HepG2 (cell line): ENCODE results near the gene PIK3R5. TPM values are rescaled to one million over a fixed set of nuclear protein-coding genes. Genes with fewer than 3 reads are reported as not detected.

Experiments
- ATAC-seq: fragments of 200-7000 bp; cut with Tn5 transposase; 3 replicates; pipeline ENCODE4 v1.9.1; 2020; ENCODE audit warnings: mild to moderate bottlenecking, moderate library complexity
- BruUV-seq: library from RNA; stranded (reverse); fragments of 400-500 nt; replicated peaks from 2 replicates; lab custom pipeline; 2021; lab: Mats Ljungman, UMichigan
- CTCF ChIA-PET: fragments of 300-600 bp; formaldehyde crosslinking; extraction: SDS; loops from one replicate; lab custom pipeline; 2021; ENCODE audit warnings: low total read pairs, inconsistent platforms, low intra/inter-chr PET ratio; lab: Yijun Ruan, JAX
- POLR2A ChIA-PET: fragments of 350-600 bp; sonication (Branson Sonifier 250); formaldehyde crosslinking; loops from one replicate; lab custom pipeline; 2020; ENCODE audit warnings: antibody characterized with exemption, inconsistent platforms; lab: Yijun Ruan, JAX
- DNase-seq: peaks from one replicate; pipeline ENCODE4 v3.0.0-alpha.2; 2015; ENCODE audit warnings: low spot score
- FAIRE-seq: peaks from 3 replicates; lab custom pipeline; 2011; peaks lifted over from hg19 to GRCh38; lab: Jason Lieb, UNC
- H2AFZ ChIP-seq: one replicate; pipeline ENCODE4 v1.6.1; 2011; ENCODE audit warnings: low read length, inconsistent platforms
- H3K27ac ChIP-seq: fragments of 300-600 bp; 3 replicates; pipeline ENCODE4 v1.8.0; 2011; ENCODE audit warnings: mixed run types, mild to moderate bottlenecking, mixed read lengths, low read length, inconsistent platforms; ENCODE audit not compliant: insufficient read depth; ENCODE audit errors: extremely low read length
- H3K27me3 ChIP-seq, 2 experiments: fragments of 200-600 bp in 1 of 2; 2 replicates in 1 of 2; 3 replicates in 1 of 2; pipeline versions ENCODE4 v1.6.0 to v1.8.0; 2011; ENCODE audit warnings: low read length in 2 of 2, mild to moderate bottlenecking in 2 of 2, moderate library complexity in 2 of 2, inconsistent platforms in 1 of 2; ENCODE audit not compliant: insufficient read depth in 2 of 2, control insufficient read depth in 1 of 2
- H3K36me3 ChIP-seq, 2 experiments: fragments of 200-600 bp in 1 of 2; replicated peaks in 1 of 2; 2 replicates in 1 of 2; 3 replicates in 1 of 2; pipeline versions ENCODE4 v1.5.1 to v1.8.0; 2011; ENCODE audit warnings: low read length in 2 of 2, inconsistent platforms in 1 of 2; ENCODE audit not compliant: insufficient read depth in 2 of 2, control insufficient read depth in 1 of 2
- H3K4me1 ChIP-seq: 2 replicates; pipeline ENCODE4 v1.5.1; 2012; ENCODE audit warnings: low read length, inconsistent platforms; ENCODE audit not compliant: insufficient read depth
- H3K4me2 ChIP-seq: 2 replicates; pipeline ENCODE4 v1.6.0; 2011; ENCODE audit warnings: low read depth, low read length, inconsistent platforms
- H3K4me3 ChIP-seq, 3 experiments: fragments of 200-600 bp in 1 of 3; sonication (generic), shearing (Covaris generic) in 1 of 3; replicated peaks in 1 of 3; 2 replicates each; pipeline ENCODE4 v1.5.1; 2011 to 2016; ENCODE audit warnings: low read length in 3 of 3, inconsistent platforms in 2 of 3, low read depth in 2 of 3, mild to moderate bottlenecking in 2 of 3, control low read depth in 1 of 3, mixed read lengths in 1 of 3; ENCODE audit not compliant: insufficient read depth in 1 of 3
- H3K79me2 ChIP-seq: one replicate; pipeline ENCODE4 v1.6.1; 2011; ENCODE audit warnings: low read length, inconsistent platforms; ENCODE audit not compliant: insufficient read depth
- H3K9ac ChIP-seq: 2 replicates; pipeline ENCODE4 v1.6.0; 2011; ENCODE audit warnings: mild to moderate bottlenecking, low read depth, low read length, inconsistent platforms; ENCODE audit not compliant: insufficient read depth
- H3K9me3 ChIP-seq: 2 replicates; pipeline ENCODE4 v1.5.1; 2012; ENCODE audit warnings: mild to moderate bottlenecking, low read length
- H4K20me1 ChIP-seq: 2 replicates; pipeline ENCODE4 v1.6.0; 2011; ENCODE audit warnings: inconsistent platforms, mild to moderate bottlenecking, low read length, moderate library complexity; ENCODE audit not compliant: insufficient read depth
- DPF2 ChIP-seq: sonication (generic); formaldehyde crosslinking; IDR thresholded peaks from 2 replicates; pipeline ENCODE4 v1.4.0; 2020; ENCODE audit warnings: mild to moderate bottlenecking, low read depth, missing genetic modification reagents, borderline replicate concordance
- JARID2 ChIP-seq: sonication (generic); formaldehyde crosslinking; IDR thresholded peaks from 2 replicates; pipeline ENCODE4 v1.8.1; 2023; ENCODE audit warnings: missing genetic modification reagents, inconsistent platforms; ENCODE audit not compliant: insufficient replicate concordance
- MEIS1 ChIP-seq: sonication (generic); formaldehyde crosslinking; IDR thresholded peaks from 2 replicates; pipeline ENCODE4 v1.9.0; 2021; ENCODE audit warnings: mild to moderate bottlenecking, missing genetic modification reagents, moderate library complexity, borderline replicate concordance
- NFE2L1 ChIP-seq: sonication (generic); formaldehyde crosslinking; IDR thresholded peaks from 2 replicates; pipeline ENCODE4 v1.4.0; 2020; ENCODE audit warnings: missing genetic modification reagents, mild to moderate bottlenecking, borderline replicate concordance
- SRF ChIP-seq: IDR thresholded peaks from 2 replicates; pipeline ENCODE4 v1.6.1; 2011; ENCODE audit warnings: mild to moderate bottlenecking, low read depth, low read length, moderate library complexity
- ZNF577 ChIP-seq: sonication (generic); formaldehyde crosslinking; IDR thresholded peaks from 2 replicates; pipeline ENCODE4 v1.4.0; 2020; ENCODE audit warnings: mild to moderate bottlenecking, low read depth, missing genetic modification reagents, borderline replicate concordance
- ZNF768 ChIP-seq: sonication (generic); formaldehyde crosslinking; IDR thresholded peaks from 2 replicates; pipeline ENCODE4 v1.4.0; 2020; ENCODE audit warnings: missing genetic modification reagents
- WGBS: methylation state at CpG from one replicate; pipeline ENCODE4 v1.1.6; 2017; ENCODE audit warnings: low lambda C conversion rate; 5-methylcytosine and 5-hydroxymethylcytosine counted together
- in situ Hi-C: cut with HindIII; loops from 2 replicates; pipeline ENCODE4 v1.10.0; 2017; ENCODE audit warnings: low pct_unique_long_range_greater_than_20kb; ENCODE audit not compliant: extremely low pct_ligation_motif_present
- intact Hi-C: fragments of 100-400 bp; cut with micrococcal nuclease; formaldehyde crosslinking; loops from one replicate; pipeline ENCODE4 v1.10.0; 2022; ENCODE audit not compliant: unreplicated experiment
- polyA plus RNA-seq, 8 experiments: library from polyadenylated mRNA; depleted of rRNA in 3 of 8; stranded (reverse) in 7 of 8; unstranded in 1 of 8; fragments of >200 nt; fragmentation: Illumina TruSeq in 4 of 8; extraction: Trizol in 4 of 8; gene quantifications; 2 replicates each; pipeline versions ENCODE4 v1.2.1 to v1.2.3, GENCODE V29; 2011 to 2016; ENCODE audit warnings: low read depth in 4 of 8, missing spikeins in 1 of 8, mixed read lengths in 1 of 8; ENCODE audit not compliant: insufficient read depth in 1 of 8
- total RNA-seq, 5 experiments: library from RNA; depleted of rRNA; stranded (reverse); fragments of >200 nt; fragmentation: Illumina TruSeq; extraction: Trizol; gene quantifications; 2 replicates each; pipeline ENCODE4 v1.2.3, GENCODE V29; 2016; ENCODE audit warnings: low read depth in 1 of 5
- TF ChIP-seq, protein P1 (sequence below): sonication (generic); formaldehyde crosslinking; IDR thresholded peaks from 2 replicates; pipeline ENCODE4 v1.4.0; 2020; ENCODE audit warnings: missing genetic modification reagents
- TF ChIP-seq, protein P2 (sequence below): sonication (generic); formaldehyde crosslinking; conservative IDR thresholded peaks from 2 replicates; pipeline ENCODE4 v1.4.0; 2020; ENCODE audit warnings: mild to moderate bottlenecking, missing genetic modification reagents, moderate library complexity

Gene PIK3R5
- total and polyA plus RNA-seq, 2 of the 13 experiments (the other 11 are each of a cell fraction or from before 2014, with no cell fraction given) = not detected

DNA sequence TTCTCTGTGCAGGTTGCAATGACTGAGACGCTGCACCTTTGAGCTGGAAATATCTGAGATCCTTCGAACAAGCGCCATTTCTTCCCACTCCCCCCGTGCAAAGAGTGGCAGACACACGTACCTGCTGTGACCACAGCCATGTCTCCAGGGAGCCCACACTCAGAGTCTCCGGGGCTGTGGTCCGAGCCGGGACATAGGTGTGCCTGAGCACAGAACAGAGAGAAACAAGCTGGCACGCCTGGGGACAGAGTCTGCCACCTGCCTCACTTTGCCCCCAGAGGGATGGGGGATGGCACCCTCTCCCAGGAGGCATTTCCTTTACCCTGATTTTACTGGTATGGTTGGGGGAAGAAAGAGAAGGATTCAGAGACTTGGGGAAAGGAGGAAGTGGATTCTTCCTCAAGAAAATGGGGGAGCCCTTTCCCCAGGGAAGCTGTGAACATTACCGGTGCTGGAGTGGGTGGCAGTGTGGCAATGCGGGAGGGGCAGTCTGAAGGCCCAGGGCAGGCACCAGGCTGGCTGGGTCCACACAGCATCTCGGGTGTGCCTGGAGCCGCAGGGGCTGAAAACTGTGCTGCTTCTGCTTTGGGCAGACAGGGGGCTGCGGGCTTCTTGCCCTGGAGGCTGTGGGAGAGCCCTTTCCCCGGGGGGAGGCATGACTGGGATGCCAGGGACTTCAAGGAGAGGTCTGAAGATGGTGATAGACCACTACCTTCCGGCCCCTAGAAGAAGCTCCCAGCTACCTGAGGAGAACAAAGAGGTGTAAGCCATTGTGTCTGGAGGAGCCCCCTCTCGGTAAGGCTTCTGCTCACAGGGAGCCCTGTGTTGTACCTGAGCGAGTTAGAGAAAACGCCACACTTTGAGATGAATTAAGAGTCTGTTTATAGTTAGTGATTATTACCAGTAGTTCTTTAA, 91.4 kb downstream of the PIK3R5 start:
- CTCF ChIA-PET = no interaction called here
- no peak for FAIRE-seq

DNA sequence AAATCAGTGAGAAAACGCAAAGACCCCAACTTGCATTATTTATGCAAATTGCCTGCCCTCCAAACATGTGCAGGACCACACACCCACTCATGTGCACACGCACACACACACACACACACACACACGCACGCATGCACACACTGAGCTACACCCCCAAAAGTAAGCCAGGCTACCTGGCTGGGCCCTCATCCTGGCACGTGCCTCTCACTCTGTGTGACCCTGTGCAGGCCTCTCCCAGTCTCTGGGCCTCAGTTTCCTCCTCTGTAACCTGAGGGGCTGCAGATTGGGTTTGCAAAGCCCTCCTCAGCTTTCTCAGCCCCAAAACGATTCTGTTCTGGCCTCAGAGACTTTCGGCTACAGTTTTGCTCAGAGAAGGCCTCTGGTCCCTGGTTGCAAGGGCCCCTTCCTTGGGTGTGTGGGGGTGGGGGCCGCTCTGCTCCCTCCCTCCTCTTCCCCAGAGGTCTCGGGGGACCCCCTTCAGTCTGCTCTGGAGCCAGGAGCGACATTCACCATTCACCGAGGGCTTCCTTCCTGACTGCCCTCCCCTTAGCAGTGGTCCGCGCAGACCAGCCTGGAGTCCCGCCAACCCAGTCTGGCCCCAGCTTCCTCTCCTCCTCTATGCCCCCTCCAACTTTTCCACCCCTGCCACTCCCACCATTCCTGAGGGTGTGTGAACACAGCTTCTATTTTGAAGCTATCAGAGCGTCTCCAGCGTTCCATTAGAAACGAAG, 92.6 kb downstream of the PIK3R5 start:
- POLR2A ChIA-PET = no interaction called here
- no TSS peak for BruUV-seq

More for the DNA sequence above, 91.4 kb downstream of the PIK3R5 start:
- Histone ChIP-seq H3K4me2 (no peak overlapping the region), H3K79me2 (no peaks in the 10 kb centered on the region), H4K20me1 (no peaks in the 10 kb centered on the region), H3K27ac (no peak overlapping the region), H3K4me3 (no peak overlapping the region), H3K9me3 (no peaks in the 10 kb centered on the region), H3K27me3 (peaks cover 9 to 65% of the 10 kb centered on the region in 2 experiments), H3K4me1 (peaks cover 27% of the 10 kb centered on the region), H2AFZ (no peak overlapping the region), H3K9ac (no peak overlapping the region), H3K36me3 (no peaks in the 10 kb centered on the region)
- no TSS peak for BruUV-seq
- DNase-seq (no peak), ATAC-seq (peak; percentile 21; the same call in 1 of the 3 replicates)
- peak; percentile 42; the same call in 1 of the 2 replicates for TF ChIP-seq ZNF768 (CRISPR knock-in tag)
- no peak for TF ChIP-seq MEIS1
- TF ChIP-seq JARID2 (CRISPR knock-in tag) = no peak
- 34% methylated on average over 6 of the region's 19 CpGs for WGBS
- intact Hi-C loops = no loop called here
- POLR2A ChIA-PET = no interaction called here
- in situ Hi-C loops = no loop called here

More for the DNA sequence above, 92.6 kb downstream of the PIK3R5 start:
- FAIRE-seq (no peak), DNase-seq (no peak), ATAC-seq (no peak)
- CTCF ChIA-PET = no interaction called here
- no peak overlapping the region for H3K9ac ChIP-seq
- H3K36me3 ChIP-seq = no peaks in the 10 kb centered on the region
- no peaks in the 10 kb centered on the region for H3K79me2 ChIP-seq
- no peak overlapping the region for H2AFZ ChIP-seq
- WGBS = 71% methylated on average over 14 of the region's 17 CpGs
- H3K4me2 ChIP-seq = peak overlapping the region; percentile 65; the same call in 1 of the 2 replicates
- in situ Hi-C loops = no loop called here
- TF ChIP-seq, protein P1, sequence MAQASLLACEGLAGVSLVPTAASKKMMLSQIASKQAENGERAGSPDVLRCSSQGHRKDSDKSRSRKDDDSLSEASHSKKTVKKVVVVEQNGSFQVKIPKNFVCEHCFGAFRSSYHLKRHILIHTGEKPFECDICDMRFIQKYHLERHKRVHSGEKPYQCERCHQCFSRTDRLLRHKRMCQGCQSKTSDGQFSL (CRISPR knock-in tag) = no peak
- TF ChIP-seq SRF (no peak), DPF2 (CRISPR knock-in tag) (no peak), NFE2L1 (no peak), ZNF577 (CRISPR knock-in tag) (no peak)
- TF ChIP-seq, protein P2, sequence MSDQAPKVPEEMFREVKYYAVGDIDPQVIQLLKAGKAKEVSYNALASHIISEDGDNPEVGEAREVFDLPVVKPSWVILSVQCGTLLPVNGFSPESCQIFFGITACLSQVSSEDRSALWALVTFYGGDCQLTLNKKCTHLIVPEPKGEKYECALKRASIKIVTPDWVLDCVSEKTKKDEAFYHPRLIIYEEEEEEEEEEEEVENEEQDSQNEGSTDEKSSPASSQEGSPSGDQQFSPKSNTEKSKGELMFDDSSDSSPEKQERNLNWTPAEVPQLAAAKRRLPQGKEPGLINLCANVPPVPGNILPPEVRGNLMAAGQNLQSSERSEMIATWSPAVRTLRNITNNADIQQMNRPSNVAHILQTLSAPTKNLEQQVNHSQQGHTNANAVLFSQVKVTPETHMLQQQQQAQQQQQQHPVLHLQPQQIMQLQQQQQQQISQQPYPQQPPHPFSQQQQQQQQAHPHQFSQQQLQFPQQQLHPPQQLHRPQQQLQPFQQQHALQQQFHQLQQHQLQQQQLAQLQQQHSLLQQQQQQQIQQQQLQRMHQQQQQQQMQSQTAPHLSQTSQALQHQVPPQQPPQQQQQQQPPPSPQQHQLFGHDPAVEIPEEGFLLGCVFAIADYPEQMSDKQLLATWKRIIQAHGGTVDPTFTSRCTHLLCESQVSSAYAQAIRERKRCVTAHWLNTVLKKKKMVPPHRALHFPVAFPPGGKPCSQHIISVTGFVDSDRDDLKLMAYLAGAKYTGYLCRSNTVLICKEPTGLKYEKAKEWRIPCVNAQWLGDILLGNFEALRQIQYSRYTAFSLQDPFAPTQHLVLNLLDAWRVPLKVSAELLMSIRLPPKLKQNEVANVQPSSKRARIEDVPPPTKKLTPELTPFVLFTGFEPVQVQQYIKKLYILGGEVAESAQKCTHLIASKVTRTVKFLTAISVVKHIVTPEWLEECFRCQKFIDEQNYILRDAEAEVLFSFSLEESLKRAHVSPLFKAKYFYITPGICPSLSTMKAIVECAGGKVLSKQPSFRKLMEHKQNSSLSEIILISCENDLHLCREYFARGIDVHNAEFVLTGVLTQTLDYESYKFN (CRISPR knock-in tag) = no peak
- no peaks in the 10 kb centered on the region for H4K20me1 ChIP-seq
- H3K9me3 ChIP-seq = no peaks in the 10 kb centered on the region
- H3K27ac ChIP-seq = no peak overlapping the region
- peaks cover 27% of the 10 kb centered on the region for H3K4me1 ChIP-seq
- peaks cover 9 to 66% of the 10 kb centered on the region in 2 experiments for H3K27me3 ChIP-seq
- H3K4me3 ChIP-seq = no peak overlapping the region
- intact Hi-C loops = no loop called here
